ENCODE data around the gene ACSL1.

Gene ACSL1

GRCh38 chr4:184806229-184806550 is 19.6 kb downstream of the ACSL1 start:
- TF ChIP-seq SPI1 (IDR thresholded peaks at IDR 0.05; ENCODE audit: borderline replicate concordance, low read depth): no peak
- no peak for TF ChIP-seq GABPA (IDR thresholded peaks at IDR 0.05; ENCODE audit: low read depth)
- TF ChIP-seq REST (IDR thresholded peaks at IDR 0.05; ENCODE audit: insufficient replicate concordance, low read depth): no peak
- TF ChIP-seq POLR2AphosphoS5 (IDR thresholded peaks at IDR 0.05; ENCODE audit: low read depth): no peak
- TF ChIP-seq, protein P1, sequence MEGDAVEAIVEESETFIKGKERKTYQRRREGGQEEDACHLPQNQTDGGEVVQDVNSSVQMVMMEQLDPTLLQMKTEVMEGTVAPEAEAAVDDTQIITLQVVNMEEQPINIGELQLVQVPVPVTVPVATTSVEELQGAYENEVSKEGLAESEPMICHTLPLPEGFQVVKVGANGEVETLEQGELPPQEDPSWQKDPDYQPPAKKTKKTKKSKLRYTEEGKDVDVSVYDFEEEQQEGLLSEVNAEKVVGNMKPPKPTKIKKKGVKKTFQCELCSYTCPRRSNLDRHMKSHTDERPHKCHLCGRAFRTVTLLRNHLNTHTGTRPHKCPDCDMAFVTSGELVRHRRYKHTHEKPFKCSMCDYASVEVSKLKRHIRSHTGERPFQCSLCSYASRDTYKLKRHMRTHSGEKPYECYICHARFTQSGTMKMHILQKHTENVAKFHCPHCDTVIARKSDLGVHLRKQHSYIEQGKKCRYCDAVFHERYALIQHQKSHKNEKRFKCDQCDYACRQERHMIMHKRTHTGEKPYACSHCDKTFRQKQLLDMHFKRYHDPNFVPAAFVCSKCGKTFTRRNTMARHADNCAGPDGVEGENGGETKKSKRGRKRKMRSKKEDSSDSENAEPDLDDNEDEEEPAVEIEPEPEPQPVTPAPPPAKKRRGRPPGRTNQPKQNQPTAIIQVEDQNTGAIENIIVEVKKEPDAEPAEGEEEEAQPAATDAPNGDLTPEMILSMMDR (IDR thresholded peaks at IDR 0.05; ENCODE audit: insufficient read depth, low read length): no peak
- DNase-seq (ENCODE audit: low read depth in 1 of 2, low spot score in 1 of 2): no peak
- Histone ChIP-seq H3K27ac (replicated peaks) (no peak overlapping the region), H3K4me3 (replicated peaks; ENCODE audit: insufficient read depth, low read length) (no peak overlapping the region), H3K27me3 (ENCODE audit: insufficient read depth, poor library complexity, severe bottlenecking) (no peaks in the 10 kb centered on the region)

GRCh38 chr4:184805462-184806228 is 20.1 kb downstream of the ACSL1 start:
- DNase-seq (ENCODE audit: low read depth in 1 of 2, low spot score in 1 of 2): no peak
- TF ChIP-seq GABPA (IDR thresholded peaks at IDR 0.05; ENCODE audit: low read depth) (no peak), POLR2AphosphoS5 (IDR thresholded peaks at IDR 0.05; ENCODE audit: low read depth) (no peak), REST (IDR thresholded peaks at IDR 0.05; ENCODE audit: insufficient replicate concordance, low read depth) (no peak), SPI1 (IDR thresholded peaks at IDR 0.05; ENCODE audit: borderline replicate concordance, low read depth) (no peak)
- TF ChIP-seq, protein P1 (IDR thresholded peaks at IDR 0.05; ENCODE audit: insufficient read depth, low read length): no peak
- Histone ChIP-seq H3K27ac (replicated peaks) (no peak overlapping the region), H3K27me3 (ENCODE audit: insufficient read depth, poor library complexity, severe bottlenecking) (no peaks in the 10 kb centered on the region), H3K4me3 (replicated peaks; ENCODE audit: insufficient read depth, low read length) (no peak overlapping the region)

GRCh38 chr4:184804621-184805020 is 21.1 kb downstream of the ACSL1 start:
- Histone ChIP-seq H3K4me3 (replicated peaks; ENCODE audit: insufficient read depth, low read length) (no peak overlapping the region), H3K27me3 (ENCODE audit: insufficient read depth, poor library complexity, severe bottlenecking) (no peaks in the 10 kb centered on the region), H3K27ac (replicated peaks) (no peak overlapping the region)
- DNase-seq (ENCODE audit: low read depth in 1 of 2, low spot score in 1 of 2): no peak
- TF ChIP-seq POLR2AphosphoS5 (IDR thresholded peaks at IDR 0.05; ENCODE audit: low read depth) (no peak), GABPA (IDR thresholded peaks at IDR 0.05; ENCODE audit: low read depth) (no peak), REST (IDR thresholded peaks at IDR 0.05; ENCODE audit: insufficient replicate concordance, low read depth) (no peak)
- TF ChIP-seq, protein P1 (IDR thresholded peaks at IDR 0.05; ENCODE audit: insufficient read depth, low read length): no peak

All from HL-60 (cell line).